HFF-Myc (cell line): ENCODE results near the gene RPS6KA3.
A peak's percentile ranks its signal among the peaks of the same experiment; 100 is the strongest.

Experiments
- DNase-seq: peaks from one replicate; pipeline ENCODE4 v3.0.0-alpha.2; 2011; ENCODE audit warnings: low read depth; ENCODE audit errors: extremely low read depth
- H3K4me3 ChIP-seq: replicated peaks from 2 replicates; pipeline ENCODE4 v1.5.1; 2011; ENCODE audit warnings: low read depth, mild to moderate bottlenecking, control low read depth, low read length
- TF ChIP-seq, protein P1 (sequence below): IDR thresholded peaks from 2 replicates; pipeline ENCODE4 v1.5.1; 2012; ENCODE audit warnings: mild to moderate bottlenecking, low read depth, low read length, control low read depth; ENCODE audit errors: missing control alignments

Gene RPS6KA3

DNA sequence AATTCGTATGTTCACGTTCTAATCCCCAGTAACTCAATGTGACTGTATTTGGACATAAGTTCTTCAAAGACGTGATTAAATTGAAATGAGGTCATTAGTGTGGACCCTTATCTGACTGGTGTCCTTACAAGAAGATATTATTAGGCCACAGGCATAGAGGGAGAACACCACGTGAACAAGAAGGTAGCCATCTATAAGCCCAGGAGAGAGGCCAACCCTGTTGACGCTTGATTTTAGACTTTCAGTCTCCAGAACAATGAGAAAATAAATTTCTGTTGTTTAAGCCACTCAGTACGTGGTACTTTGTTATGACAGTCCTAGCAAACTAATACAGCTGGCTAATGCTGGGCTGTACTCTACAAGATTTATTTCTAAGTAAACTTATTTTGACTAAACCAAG lies 123.6 kb downstream of the RPS6KA3 start:
- no peak overlapping the region for H3K4me3 ChIP-seq
- TF ChIP-seq, protein P1, sequence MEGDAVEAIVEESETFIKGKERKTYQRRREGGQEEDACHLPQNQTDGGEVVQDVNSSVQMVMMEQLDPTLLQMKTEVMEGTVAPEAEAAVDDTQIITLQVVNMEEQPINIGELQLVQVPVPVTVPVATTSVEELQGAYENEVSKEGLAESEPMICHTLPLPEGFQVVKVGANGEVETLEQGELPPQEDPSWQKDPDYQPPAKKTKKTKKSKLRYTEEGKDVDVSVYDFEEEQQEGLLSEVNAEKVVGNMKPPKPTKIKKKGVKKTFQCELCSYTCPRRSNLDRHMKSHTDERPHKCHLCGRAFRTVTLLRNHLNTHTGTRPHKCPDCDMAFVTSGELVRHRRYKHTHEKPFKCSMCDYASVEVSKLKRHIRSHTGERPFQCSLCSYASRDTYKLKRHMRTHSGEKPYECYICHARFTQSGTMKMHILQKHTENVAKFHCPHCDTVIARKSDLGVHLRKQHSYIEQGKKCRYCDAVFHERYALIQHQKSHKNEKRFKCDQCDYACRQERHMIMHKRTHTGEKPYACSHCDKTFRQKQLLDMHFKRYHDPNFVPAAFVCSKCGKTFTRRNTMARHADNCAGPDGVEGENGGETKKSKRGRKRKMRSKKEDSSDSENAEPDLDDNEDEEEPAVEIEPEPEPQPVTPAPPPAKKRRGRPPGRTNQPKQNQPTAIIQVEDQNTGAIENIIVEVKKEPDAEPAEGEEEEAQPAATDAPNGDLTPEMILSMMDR, result no peak
- DNase-seq, result no peak

DNA sequence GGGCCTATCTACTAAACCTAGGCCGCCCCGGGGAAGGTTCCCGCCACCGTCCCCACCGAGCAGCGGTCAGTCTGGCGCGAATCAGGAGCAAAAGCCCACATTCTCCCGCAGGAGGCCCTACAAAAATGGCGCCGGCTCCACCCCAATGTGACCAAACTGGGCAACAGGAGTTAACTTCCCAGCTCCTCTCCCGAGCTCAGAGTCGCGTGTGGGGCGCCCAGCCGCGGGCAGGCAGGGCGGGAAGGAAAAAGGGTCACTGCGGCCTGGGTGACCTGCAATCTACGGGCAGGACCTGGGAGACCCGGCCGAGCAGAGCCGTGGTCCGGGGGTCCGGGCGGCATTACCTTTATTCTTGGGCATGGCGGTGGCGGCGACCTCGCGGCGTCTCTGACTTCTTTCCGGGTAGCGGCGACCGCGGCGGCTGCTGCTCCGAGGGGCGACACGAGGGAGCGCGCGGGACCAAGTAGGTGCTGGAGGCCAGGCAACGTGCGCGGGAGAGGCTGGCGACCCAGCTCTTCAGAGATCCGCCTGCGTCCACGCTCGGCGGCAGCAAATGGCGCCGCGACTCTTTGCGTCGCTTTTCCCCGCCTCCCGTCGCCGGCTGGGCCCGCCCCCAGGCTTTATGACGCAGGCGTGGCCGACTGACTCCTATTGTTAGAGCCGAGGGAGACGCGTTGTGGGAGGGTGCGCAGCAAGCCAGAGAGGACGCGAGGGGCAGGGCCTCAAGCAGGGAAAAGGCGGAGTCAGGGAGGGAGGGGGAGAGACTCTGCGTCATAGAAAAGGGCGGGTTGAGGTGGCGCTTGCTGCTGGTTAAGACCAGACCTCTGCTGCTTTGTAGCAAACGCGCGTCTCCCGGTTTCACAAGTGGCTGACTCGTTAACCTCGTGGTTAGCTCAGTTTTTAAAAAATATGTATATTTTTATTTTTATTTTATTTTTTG lies 125.2 kb downstream of the RPS6KA3 start, which contains the start of gene EIF1AX:
TSS of gene EIF1AX (minus strand) at position 558 of the 940 bp plus-strand sequence. CDS start at position 360, 198 bp downstream.
- H3K4me3 ChIP-seq, result peak within 1 kb of the TSS; percentile 77
- TF ChIP-seq, protein P1, result no peak
- peak; percentile 90 for DNase-seq

DNA sequence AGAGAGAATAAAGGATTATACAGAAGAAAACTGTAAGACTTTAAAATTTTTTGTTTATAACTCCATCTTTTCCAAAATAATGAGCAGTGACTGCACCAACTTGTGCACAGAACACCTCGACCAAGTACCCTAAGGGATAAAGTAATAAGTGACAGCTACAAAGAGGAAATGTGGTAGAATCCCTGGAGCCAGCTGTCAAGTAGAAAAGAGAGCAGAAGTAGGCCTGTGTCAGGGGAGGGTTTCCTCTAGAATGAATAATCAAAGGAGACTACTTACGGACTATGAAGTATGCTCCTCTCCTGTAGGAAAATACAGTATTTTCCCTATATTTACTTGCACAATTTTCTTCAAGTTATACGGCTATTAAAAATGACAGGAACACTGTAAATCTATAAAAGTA lies 126.3 kb downstream of the RPS6KA3 start:
- no peak for DNase-seq
- TF ChIP-seq, protein P1, result no peak
- H3K4me3 ChIP-seq, result peak overlapping the region; percentile 77

DNA sequence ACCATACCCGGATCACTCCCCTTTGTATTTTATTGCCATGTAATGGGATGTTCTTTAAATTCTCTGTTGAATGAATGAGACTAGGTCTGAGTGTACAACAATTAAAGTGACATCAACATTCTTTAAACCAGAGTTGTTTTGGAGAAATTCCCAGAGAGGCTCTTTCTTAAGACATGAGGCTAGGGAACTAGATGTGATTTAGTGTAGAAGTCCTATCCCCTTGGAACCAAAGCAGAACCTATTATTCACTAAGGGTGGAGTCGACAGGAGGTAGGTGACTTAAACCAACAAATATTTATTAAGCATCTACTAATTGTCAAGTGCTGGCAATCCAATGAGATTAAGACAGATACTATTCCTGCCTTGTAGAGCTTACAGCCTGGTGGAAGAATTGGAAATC lies 126.7 kb downstream of the RPS6KA3 start:
- peak overlapping the region; percentile 77 for H3K4me3 ChIP-seq
- DNase-seq, result no peak
- TF ChIP-seq, protein P1, result no peak

DNA sequence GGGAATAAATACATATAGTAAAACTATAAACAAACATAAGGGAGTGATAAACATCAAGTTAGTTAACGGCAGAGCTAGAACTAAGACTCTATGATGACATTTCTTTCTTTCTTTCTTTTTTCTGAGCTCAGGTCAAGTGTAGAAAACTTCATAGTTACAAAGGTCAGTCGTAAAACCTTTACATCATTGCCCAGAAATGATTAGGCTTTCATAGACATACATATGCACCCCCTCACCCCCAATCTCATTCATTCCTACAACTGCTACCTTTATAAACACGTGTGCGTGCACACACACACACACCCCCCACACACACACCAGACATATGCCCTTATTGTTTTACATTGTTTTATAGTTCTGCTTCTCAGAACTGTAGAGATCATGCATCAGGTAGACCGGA lies 130.8 kb downstream of the RPS6KA3 start:
- TF ChIP-seq, protein P1, result no peak
- no peak overlapping the region for H3K4me3 ChIP-seq
- no peak for DNase-seq

DNA sequence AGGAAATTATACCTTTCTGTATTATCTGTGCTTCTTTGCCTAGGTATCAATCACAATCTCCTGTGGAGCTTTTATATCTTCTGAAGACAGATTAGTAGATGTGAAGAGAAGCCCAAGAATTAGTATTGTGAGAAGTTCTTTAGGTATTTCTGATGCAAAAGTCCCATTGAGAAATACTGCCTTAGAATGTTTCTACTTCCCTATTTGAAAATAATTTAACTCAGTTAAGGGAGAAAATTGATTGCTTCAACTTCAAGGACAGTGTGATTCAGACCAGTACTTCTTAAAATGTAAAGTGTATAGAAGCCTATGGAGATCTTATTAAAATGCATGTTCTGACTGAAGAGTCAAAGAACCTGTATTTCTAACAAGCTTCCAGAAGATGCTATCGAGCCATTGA lies 134.0 kb downstream of the RPS6KA3 start:
- TF ChIP-seq, protein P1, result no peak
- DNase-seq, result no peak
- no peak overlapping the region for H3K4me3 ChIP-seq
